Fibroblast of the conjunctiva (primary cell): Measurements from ENCODE around the gene FBP1.
"Not testable (repeated sequence)": the region's sequence is repeated elsewhere in the genome, so short reads cannot be mapped to it uniquely, and the experiment has no call there.

ENCODE experiments used
- DNase-seq: peaks from one replicate; pipeline ENCODE4 v3.0.0-alpha.2; 2010; ENCODE audit warnings: low read depth

Gene FBP1

DNA sequence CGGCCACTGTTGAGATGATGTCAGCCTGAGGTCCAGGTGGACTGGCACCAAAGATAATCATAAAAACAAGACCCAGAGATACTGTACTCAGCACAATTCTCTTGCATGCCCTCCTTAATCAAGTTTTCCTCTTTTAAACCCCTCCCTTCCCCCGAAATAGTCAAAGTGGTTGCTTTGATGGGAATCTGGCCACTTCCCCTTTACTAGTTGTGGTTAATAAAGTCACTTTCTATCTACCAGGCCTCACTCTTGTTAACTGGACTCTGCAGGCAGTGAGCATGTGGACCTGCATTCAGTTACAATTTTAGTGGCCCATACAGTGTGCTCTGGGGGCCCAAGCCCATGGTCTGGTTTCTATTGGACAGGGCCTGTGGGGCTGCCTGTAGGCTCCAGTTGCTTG, 63.2 kb downstream of the FBP1 start:
- DNase-seq: no peak

DNA sequence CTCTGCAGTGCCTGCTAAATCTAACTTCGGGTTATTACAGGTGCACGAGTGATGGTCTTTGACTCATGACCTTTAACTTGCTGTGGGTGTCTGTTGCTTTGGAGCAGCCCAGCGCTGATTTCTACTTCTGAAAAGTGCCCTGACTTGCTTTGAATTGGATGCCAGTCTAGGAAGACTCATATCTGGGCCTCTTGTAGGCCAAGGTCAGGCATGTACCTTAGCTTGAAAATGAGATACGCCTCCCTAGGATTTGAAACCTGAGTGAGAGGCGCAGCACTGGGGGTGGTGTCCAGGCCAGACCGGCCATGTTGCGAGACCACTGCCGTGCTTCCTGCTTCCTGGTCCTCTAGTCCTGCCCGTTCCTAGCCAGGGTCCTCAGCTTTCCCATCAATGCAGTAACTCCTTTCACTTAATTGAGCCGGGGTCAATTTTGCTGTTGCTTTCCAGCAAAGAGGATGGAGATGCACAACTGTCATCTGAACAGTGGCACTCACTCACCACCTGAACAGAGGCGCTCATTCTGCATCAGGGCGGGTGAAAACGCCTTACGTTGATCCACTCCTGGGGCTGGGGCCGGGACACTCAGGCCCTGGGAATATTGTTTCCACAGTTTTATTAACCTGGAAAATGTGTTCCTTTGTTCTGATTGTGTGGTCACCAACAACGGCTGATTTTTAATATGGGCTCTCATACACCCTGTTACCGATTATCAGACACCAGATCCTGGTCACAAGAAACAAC, 70.2 kb downstream of the FBP1 start:
- no peak for DNase-seq

DNA sequence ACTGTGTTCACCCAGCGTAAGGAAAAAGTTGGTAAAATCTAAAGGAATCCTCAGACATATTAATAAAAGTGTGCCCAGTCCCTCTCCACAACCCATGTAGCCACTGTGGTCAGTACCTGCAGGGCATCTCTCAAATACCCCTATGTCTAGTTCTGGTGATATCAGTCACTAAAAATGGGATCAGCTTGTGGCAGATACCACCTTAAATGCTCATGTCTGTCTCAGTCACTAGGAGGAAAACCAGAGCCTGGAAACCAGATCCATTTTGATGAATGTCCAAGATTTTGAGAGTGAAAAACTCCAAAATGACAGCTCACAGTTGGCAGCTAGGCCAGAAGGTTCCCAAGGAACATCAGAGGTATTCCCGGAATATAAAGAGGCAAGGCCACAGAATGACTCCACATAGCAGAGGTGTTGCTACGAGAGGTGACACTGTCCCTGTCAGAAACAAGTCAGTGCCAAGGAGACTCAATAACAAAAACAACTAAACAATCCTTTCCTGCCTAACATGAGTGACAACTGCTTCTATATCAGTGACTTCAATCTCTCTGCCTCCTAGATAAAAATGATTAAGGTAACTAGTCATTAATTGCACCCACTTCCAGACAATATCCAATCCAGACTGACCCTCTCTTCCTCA, 70.9 kb downstream of the FBP1 start:
- no peak for DNase-seq

DNA sequence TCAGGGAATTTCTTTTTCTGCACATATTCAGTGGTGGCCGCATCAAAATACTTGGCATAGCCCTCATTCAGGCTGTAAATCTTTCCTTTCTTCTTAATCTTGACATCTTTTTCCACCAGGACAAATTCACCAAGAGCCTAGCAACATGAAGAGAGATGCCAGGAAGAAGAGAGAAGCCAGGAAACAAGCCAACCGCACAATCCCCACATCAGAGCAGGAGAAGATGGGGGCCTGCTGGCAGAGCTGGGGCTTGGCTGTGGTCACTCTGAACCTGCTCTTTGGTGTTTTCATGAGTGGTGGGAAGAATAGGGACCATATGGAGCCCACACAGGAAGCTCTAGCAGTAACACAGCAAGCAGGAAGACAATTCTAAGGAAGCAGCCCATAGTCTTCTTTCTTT, 72.0 kb downstream of the FBP1 start:
- no peak for DNase-seq

DNA sequence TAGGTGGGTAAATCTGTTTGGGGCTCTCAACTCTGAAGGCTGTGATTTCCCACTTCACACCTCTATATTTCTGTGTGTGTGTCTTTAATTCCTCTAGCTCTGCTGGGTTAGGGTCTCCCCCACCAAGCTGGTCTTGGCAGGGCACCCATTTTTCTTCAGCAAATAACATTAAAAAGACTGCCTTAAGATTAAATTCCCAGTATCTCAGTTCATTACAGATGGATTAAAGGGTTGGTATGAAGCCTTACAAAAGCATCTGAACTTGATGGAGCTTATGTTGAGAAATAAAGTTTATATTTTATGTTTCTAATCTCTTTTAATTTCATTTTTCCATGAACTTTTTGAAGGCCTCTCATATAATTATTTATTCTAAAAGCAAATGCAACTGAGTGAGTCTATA, 72.8 kb downstream of the FBP1 start:
- no peak for DNase-seq

DNA sequence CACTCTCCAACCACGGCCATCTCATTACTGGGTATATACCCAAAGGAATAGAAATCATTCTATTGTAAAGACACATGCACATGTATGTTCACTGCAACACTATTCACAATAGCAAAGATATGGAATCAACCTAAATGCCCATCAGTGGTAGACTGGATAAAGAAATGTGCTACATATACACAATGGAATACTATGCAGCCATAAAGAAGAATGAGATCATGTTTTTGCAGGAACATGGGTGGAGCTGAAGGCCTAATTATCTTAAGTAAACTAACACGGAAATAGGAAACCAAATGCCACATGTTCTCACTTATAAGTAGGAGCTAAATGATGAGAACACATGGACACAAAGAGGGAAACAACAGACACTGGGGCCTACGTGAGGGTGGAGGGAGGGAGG, 75.0 kb downstream of the FBP1 start:
- DNase-seq: not testable (repeated sequence)

DNA sequence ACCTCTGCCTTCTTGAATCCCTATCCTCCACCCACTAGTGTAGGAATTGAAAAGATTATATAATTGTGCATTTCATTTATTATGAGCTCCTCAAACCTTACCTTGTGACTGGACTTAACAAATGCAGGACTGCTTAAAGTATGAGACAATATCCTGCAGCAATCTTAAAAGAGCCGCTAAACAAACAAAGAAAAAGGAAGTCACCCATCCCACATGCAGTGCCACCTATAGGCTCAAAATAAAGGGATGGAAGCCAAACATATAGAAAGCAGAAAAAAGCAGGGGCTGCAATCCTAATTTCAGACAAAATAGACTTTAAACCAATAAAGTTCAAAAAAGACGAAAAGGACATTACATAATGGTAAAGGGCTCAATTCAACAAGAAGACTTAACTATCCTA, 75.8 kb downstream of the FBP1 start:
- no peak for DNase-seq

DNA sequence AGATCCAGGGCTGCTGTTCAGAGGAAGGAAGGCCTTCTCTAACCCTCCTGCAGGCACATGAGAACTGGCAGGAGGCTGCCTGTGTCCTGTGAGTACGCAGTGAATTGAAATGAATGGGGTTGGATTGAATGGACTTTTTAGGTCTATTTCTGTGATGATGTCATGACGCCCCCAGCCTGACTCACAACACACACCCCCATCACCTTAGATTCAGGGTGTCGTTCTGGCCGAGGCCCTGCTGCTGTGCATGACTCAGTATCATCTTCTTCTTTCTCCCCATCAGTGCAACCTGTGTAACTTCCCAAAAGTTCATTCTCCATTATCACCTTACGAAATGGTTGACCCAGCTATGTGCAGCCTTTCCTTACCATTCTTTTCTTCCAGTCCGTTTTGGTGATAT, 79.1 kb downstream of the FBP1 start:
- no peak for DNase-seq

DNA sequence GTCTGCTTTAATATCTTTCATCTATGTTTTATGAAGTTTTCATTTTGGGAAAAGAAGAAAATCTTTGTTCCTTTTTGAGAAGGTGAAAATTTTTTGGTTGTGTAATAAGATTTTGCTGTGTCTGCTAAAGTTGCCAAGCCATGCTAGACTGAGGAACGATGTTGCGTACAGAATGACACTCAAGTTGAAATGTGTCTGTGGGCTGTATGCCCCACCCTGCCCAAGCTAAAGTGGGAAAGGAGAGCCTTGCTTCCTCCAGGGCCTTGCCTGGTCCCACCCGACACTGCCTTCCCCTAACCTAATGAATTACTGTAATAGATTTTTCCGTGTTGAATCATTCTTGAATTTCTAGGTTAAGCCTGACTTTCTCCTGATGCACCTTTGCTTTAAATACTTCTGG, 81.9 kb downstream of the FBP1 start:
- DNase-seq: no peak

DNA sequence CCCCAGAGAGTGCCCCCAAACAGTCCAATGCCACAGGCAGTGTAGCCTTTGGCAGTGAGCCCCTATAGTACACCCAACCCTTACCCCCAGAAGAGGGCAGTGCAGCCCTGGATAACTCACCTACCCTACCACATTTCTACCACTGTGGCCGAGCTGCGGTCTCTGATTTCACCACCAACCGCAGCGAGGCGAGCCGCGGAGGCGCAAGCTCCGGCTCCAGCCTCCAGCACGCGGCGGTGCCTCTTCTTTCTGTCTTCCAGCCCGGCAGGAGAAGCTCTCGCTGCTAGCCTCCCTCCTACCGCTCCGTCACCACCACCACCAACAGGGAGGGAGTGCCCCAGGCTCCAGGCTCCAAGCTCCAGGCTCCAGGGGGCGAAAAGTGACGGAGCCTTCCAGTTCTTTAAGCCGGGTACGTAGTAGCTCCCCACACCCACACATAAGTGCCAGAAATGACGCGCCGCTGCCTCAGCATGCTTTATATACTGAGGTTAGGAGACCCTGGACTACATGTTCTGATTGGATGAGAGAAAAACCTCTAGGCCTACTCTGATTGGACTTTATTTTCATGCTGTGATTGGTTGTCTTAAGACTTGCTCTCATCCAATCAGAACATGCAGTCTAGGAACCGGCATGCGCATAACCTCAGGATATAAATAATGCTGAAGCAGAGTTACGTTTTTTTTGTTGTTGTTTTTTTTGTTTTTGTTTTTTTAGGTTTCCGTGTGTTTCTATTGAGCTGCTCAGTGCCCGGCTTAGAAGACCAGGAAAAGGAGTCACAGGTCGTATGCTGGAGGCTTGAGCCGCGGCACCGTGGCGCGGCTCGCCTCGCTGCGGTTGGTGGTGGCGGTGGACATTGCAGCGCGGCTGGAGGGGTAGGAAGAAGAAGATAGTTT, 84.6 kb downstream of the FBP1 start, which contains the start of gene PCAT7:
Gene PCAT7, plus strand, starts transcription at position 645 of the 893 bp plus-strand sequence.
- no peak for DNase-seq

DNA sequence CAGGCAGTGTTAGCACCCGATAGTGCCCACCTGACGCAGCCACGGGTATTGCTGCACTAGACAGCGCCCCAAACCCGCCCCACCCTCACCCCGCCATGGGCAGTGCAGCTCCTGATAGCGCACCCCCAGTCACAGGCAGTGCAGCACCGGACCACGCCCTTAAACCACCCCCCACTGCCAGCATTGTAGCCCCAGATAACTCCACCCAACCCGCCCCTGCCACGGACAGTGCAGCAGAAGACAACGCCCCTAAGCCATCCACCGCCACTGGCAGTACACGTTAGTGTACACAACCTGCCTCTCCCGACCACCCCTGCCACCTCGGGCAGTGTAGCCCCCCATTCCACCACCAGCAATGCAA, 85.3 kb downstream of the FBP1 start:
- DNase-seq: no peak
